ENCODE results near the gene ASZ1.

ASZ1 gene

GRCh38 chr7:117324960-117325359, 102.3 kb downstream of the ASZ1 start:
- peak overlapping the region; percentile 62 for H3K4me3 ChIP-seq (ENCODE audit: low read depth, low read length)
- no peak for TF ChIP-seq CTCF (IDR thresholded peaks at IDR 0.05; ENCODE audit: borderline replicate concordance, insufficient read depth, low read depth, low read length)

GRCh38 chr7:117323851-117324711, 103.2 kb downstream of the ASZ1 start:
- H3K4me3 ChIP-seq (ENCODE audit: low read depth, low read length) = peak overlapping the region; percentile 62
- TF ChIP-seq CTCF (IDR thresholded peaks at IDR 0.05; ENCODE audit: borderline replicate concordance, insufficient read depth, low read depth, low read length) = no peak

GRCh38 chr7:117323305-117323850, 103.9 kb downstream of the ASZ1 start:
- H3K4me3 ChIP-seq (ENCODE audit: low read depth, low read length) = peak overlapping the region; percentile 62
- no peak for TF ChIP-seq CTCF (IDR thresholded peaks at IDR 0.05; ENCODE audit: borderline replicate concordance, insufficient read depth, low read depth, low read length)

- TF ChIP-seq CTCF (IDR thresholded peaks at IDR 0.05; ENCODE audit: borderline replicate concordance, insufficient read depth, low read depth, low read length) = no peak
- peak within 1 kb of the TSS; percentile 62 for H3K4me3 ChIP-seq (ENCODE audit: low read depth, low read length)
Observed at GRCh38 chr7:117322741-117323304, 104.5 kb downstream of the ASZ1 start, which contains the start of gene WNT2. Gene WNT2, minus strand, starts transcription at chr7:117323058. Its CDS starts 69 bp downstream, at chr7:117322989.

- TF ChIP-seq CTCF (IDR thresholded peaks at IDR 0.05; ENCODE audit: borderline replicate concordance, insufficient read depth, low read depth, low read length) = no peak
- no peak overlapping the region for H3K4me3 ChIP-seq (ENCODE audit: low read depth, low read length)
Observed at GRCh38 chr7:117320523-117320922, 106.8 kb downstream of the ASZ1 start.

GRCh38 chr7:117319181-117319580, 108.1 kb downstream of the ASZ1 start:
- H3K4me3 ChIP-seq (ENCODE audit: low read depth, low read length) = no peak overlapping the region

More at GRCh38 chr7:117319181-117319580, 108.1 kb downstream of the ASZ1 start:
- no peak for TF ChIP-seq CTCF (IDR thresholded peaks at IDR 0.05; ENCODE audit: borderline replicate concordance, insufficient read depth, low read depth, low read length)
